Loucy (cell line): Measurements from ENCODE around the gene OR2A14.

ENCODE experiments used
- EZH2phosphoT487 ChIP-seq: fragments of 200-600 bp; IDR thresholded peaks from 2 replicates; pipeline ENCODE4 v1.6.1; 2018; ENCODE audit warnings: antibody characterized with exemption, mild to moderate bottlenecking, moderate library complexity, borderline replicate concordance
- TF ChIP-seq, protein P1 (sequence below): fragments of 200-600 bp; sonication (generic); conservative IDR thresholded peaks from 2 replicates; pipeline ENCODE4 v1.5.1; 2014; ENCODE audit warnings: mild to moderate bottlenecking, antibody characterized with exemption, low read length

DNA sequence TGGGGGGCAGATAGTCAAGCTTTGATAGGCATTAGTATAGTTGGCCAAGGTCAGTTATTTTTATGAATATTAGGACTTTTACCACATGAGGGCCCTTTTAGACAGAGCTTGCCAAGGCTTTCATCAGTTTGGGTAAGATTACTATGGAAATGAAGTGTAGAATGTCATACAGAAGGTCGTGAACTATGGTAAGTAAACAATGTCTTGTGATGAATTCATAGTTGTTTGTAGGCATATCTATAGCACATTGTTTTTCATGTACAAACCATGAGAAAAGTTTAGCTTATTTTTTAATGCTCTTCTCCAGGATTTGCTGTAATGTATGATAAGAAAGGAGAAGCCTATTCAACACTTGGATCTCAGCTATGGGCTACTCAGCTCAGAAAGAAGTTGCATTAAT, 9.3 kb upstream of the OR2A14 start:
- TF ChIP-seq, protein P1, sequence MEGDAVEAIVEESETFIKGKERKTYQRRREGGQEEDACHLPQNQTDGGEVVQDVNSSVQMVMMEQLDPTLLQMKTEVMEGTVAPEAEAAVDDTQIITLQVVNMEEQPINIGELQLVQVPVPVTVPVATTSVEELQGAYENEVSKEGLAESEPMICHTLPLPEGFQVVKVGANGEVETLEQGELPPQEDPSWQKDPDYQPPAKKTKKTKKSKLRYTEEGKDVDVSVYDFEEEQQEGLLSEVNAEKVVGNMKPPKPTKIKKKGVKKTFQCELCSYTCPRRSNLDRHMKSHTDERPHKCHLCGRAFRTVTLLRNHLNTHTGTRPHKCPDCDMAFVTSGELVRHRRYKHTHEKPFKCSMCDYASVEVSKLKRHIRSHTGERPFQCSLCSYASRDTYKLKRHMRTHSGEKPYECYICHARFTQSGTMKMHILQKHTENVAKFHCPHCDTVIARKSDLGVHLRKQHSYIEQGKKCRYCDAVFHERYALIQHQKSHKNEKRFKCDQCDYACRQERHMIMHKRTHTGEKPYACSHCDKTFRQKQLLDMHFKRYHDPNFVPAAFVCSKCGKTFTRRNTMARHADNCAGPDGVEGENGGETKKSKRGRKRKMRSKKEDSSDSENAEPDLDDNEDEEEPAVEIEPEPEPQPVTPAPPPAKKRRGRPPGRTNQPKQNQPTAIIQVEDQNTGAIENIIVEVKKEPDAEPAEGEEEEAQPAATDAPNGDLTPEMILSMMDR: no peak
- TF ChIP-seq EZH2phosphoT487: no peak
